Measurements from ENCODE around the gene CES4A.
"Not testable (repeated sequence)": the region's sequence is repeated elsewhere in the genome, so short reads cannot be mapped to it uniquely, and the experiment has no call there.

The CES4A gene

GRCh38 chr16:66983033-66983432 lies 5.4 kb upstream of the CES4A start:
- DNase-seq (ENCODE audit: low read depth in 2 of 2, low spot score in 1 of 2): no peak

- no peak for DNase-seq (ENCODE audit: low read depth in 2 of 2, low spot score in 1 of 2)
These were observed 3.5 kb upstream of the CES4A start for GRCh38 chr16:66984892-66985311.

- no peak for DNase-seq (ENCODE audit: low read depth in 2 of 2, low spot score in 1 of 2)
These were observed 1.8 kb upstream of the CES4A start for GRCh38 chr16:66986559-66986958.

- no peak for DNase-seq (ENCODE audit: low read depth in 2 of 2, low spot score in 1 of 2)
These were observed 3.2 kb downstream of the CES4A start for GRCh38 chr16:66991545-66992077.

- not testable (repeated sequence) for DNase-seq (ENCODE audit: low read depth in 2 of 2, low spot score in 1 of 2)
These were observed 5.2 kb downstream of the CES4A start for GRCh38 chr16:66993558-66993957.

- no peak for DNase-seq (ENCODE audit: low read depth in 2 of 2, low spot score in 1 of 2)
These were observed 8.1 kb downstream of the CES4A start for GRCh38 chr16:66996324-66996982.

- no peak for DNase-seq (ENCODE audit: low read depth in 2 of 2, low spot score in 1 of 2)
These were observed 8.6 kb downstream of the CES4A start for GRCh38 chr16:66996983-66997358.

- DNase-seq (ENCODE audit: low read depth in 2 of 2, low spot score in 1 of 2): no peak
These were observed 12.3 kb downstream of the CES4A start for GRCh38 chr16:67000384-67001351.

- no peak for DNase-seq (ENCODE audit: low read depth in 2 of 2, low spot score in 1 of 2)
These were observed 13.3 kb downstream of the CES4A start for GRCh38 chr16:67001726-67002125.

GRCh38 chr16:67006930-67007658 lies 18.7 kb downstream of the CES4A start:
- DNase-seq (ENCODE audit: low read depth in 2 of 2, low spot score in 1 of 2): no peak

- DNase-seq (ENCODE audit: low read depth in 2 of 2, low spot score in 1 of 2): no peak
These were observed 20.8 kb downstream of the CES4A start for GRCh38 chr16:67009158-67009557.

GRCh38 chr16:67011274-67011673 lies 22.9 kb downstream of the CES4A start:
- DNase-seq (ENCODE audit: low read depth in 2 of 2, low spot score in 1 of 2): no peak

- no peak for DNase-seq (ENCODE audit: low read depth in 2 of 2, low spot score in 1 of 2)
These were observed 24.9 kb downstream of the CES4A start for GRCh38 chr16:67013233-67013822.

- no peak for DNase-seq (ENCODE audit: low read depth in 2 of 2, low spot score in 1 of 2)
These were observed 25.6 kb downstream of the CES4A start for GRCh38 chr16:67013823-67014633.

- no peak for DNase-seq (ENCODE audit: low read depth in 2 of 2, low spot score in 1 of 2)
These were observed 26.4 kb downstream of the CES4A start for GRCh38 chr16:67014634-67015312.

GRCh38 chr16:67015313-67015731 lies 26.9 kb downstream of the CES4A start:
- no peak for DNase-seq (ENCODE audit: low read depth in 2 of 2, low spot score in 1 of 2)

GRCh38 chr16:67016143-67016542 lies 27.8 kb downstream of the CES4A start:
- DNase-seq (ENCODE audit: low read depth in 2 of 2, low spot score in 1 of 2): no peak

GRCh38 chr16:67016681-67017420 lies 28.5 kb downstream of the CES4A start:
- no peak for DNase-seq (ENCODE audit: low read depth in 2 of 2, low spot score in 1 of 2)

- DNase-seq (ENCODE audit: low read depth in 2 of 2, low spot score in 1 of 2): no peak
These were observed 29.0 kb downstream of the CES4A start for GRCh38 chr16:67017421-67017750.

Measured in stimulated activated CD8-positive, alpha-beta memory T cell treated with anti-CD3 and anti-CD28 coated beads, Interleukin-4, amount 100 ng/mL, for 1 hour (primary cell).